GM23338 (cell line): ENCODE data around the gene ORAI2. TPM values are rescaled to one million over a fixed set of nuclear protein-coding genes. Genes with fewer than 3 reads are reported as not detected.
A peak's percentile ranks its signal among the peaks of the same experiment; 100 is the strongest.

Experiments
- ATAC-seq: fragments of 200-7000 bp; cut with Tn5 transposase; 3 replicates; pipeline ENCODE4 v1.9.1; 2020
- DNase-seq: peaks from one replicate; pipeline ENCODE4 v3.0.0-alpha.2; 2015; ENCODE audit warnings: low spot score
- H2AFZ ChIP-seq: fragments of 200-600 bp; sonication (generic); 2 replicates; pipeline ENCODE4 v1.8.0; 2016; ENCODE audit warnings: antibody characterized with exemption, mild to moderate bottlenecking, moderate library complexity
- H3F3A ChIP-seq: fragments of 200-600 bp; sonication (generic); replicated peaks from 2 replicates; pipeline ENCODE4 v1.8.0; 2017; ENCODE audit warnings: antibody characterized with exemption, mixed run types, low read depth
- H3K27ac ChIP-seq: fragments of 200-600 bp; sonication (generic); 2 replicates; pipeline ENCODE4 v1.6.1; 2016; ENCODE audit warnings: low read depth
- H3K27me3 ChIP-seq: fragments of 200-600 bp; sonication (generic); 2 replicates; pipeline ENCODE4 v1.8.0; 2016; ENCODE audit warnings: mild to moderate bottlenecking, mixed run types, moderate library complexity; ENCODE audit not compliant: insufficient read depth
- H3K36me3 ChIP-seq: fragments of 200-600 bp; sonication (generic); 2 replicates; pipeline ENCODE4 v1.8.0; 2016; ENCODE audit warnings: mild to moderate bottlenecking; ENCODE audit not compliant: insufficient read depth
- H3K4me1 ChIP-seq: fragments of 200-600 bp; sonication (generic); 2 replicates; pipeline ENCODE4 v1.8.0; 2016; ENCODE audit warnings: mild to moderate bottlenecking, moderate library complexity; ENCODE audit not compliant: insufficient read depth
- H3K4me2 ChIP-seq: fragments of 200-600 bp; sonication (generic); 2 replicates; pipeline ENCODE4 v1.7.1; 2017; ENCODE audit warnings: mixed run types
- H3K4me3 ChIP-seq: fragments of 200-600 bp; sonication (generic); 2 replicates; pipeline ENCODE4 v1.6.1; 2016; ENCODE audit warnings: mixed run types
- H3K79me2 ChIP-seq: fragments of 200-600 bp; sonication (generic); replicated peaks from 2 replicates; pipeline ENCODE4 v1.8.0; 2017; ENCODE audit warnings: mild to moderate bottlenecking; ENCODE audit not compliant: insufficient read depth
- H3K9me2 ChIP-seq: fragments of 200-600 bp; sonication (generic); 2 replicates; pipeline ENCODE4 v1.8.0; 2017; ENCODE audit not compliant: insufficient read depth
- H4K20me1 ChIP-seq: fragments of 200-600 bp; sonication (generic); replicated peaks from 2 replicates; pipeline ENCODE4 v1.8.0; 2017; ENCODE audit warnings: mild to moderate bottlenecking; ENCODE audit not compliant: insufficient read depth
- H3K27ac Mint-ChIP-seq: 2 replicates; pipeline ENCODE4 v1.8.0; 2020; ENCODE audit warnings: inconsistent platforms, mild to moderate bottlenecking, moderate library complexity, mixed read lengths
- H3K27me3 Mint-ChIP-seq: 3 replicates; pipeline ENCODE4 v1.8.0; 2022; ENCODE audit warnings: low read depth, mild to moderate bottlenecking, moderate library complexity, mixed read lengths, inconsistent platforms; ENCODE audit not compliant: insufficient read depth, poor library complexity
- H3K36me3 Mint-ChIP-seq: 3 replicates; pipeline ENCODE4 v1.8.0; 2021; ENCODE audit warnings: low read depth, mild to moderate bottlenecking, inconsistent platforms, moderate library complexity, mixed read lengths
- H3K4me1 Mint-ChIP-seq: 3 replicates; pipeline ENCODE4 v1.8.0; 2020; ENCODE audit warnings: mild to moderate bottlenecking, inconsistent platforms, mixed read lengths
- H3K4me3 Mint-ChIP-seq: 3 replicates; pipeline ENCODE4 v1.8.0; 2021; ENCODE audit warnings: moderate library complexity, mild to moderate bottlenecking, inconsistent platforms, mixed read lengths
- H3K9me3 Mint-ChIP-seq: 3 replicates; pipeline ENCODE4 v1.8.0; 2020; ENCODE audit warnings: moderate library complexity, mild to moderate bottlenecking, inconsistent platforms, mixed read lengths
- NANOG ChIP-seq: IDR thresholded peaks from 2 replicates; pipeline ENCODE4 v1.6.1; 2016; ENCODE audit warnings: antibody characterized with exemption, borderline replicate concordance
- POLR2AphosphoS5 ChIP-seq: IDR thresholded peaks from 2 replicates; pipeline ENCODE4 v1.6.1; 2016; ENCODE audit warnings: antibody characterized with exemption, low read depth
- STAT1 ChIP-seq: IDR thresholded peaks from one replicate; pipeline ENCODE4 v1.6.1; 2016; ENCODE audit warnings: antibody characterized with exemption; ENCODE audit not compliant: unreplicated experiment
- polyA plus RNA-seq: library from polyadenylated mRNA; unstranded; fragments of >200 nt; fragmentation: Nextera tagmentation; extraction: Ambion mirVana; gene quantifications from 2 replicates; pipeline ENCODE4 v1.2.1, GENCODE V29; 2016
- total RNA-seq: library from RNA; depleted of rRNA; stranded (reverse); fragments of >200 nt; shearing (Covaris generic); gene quantifications from 2 replicates; pipeline ENCODE4 v1.2.3, GENCODE V29; 2014
- TF ChIP-seq, protein P1 (sequence below): IDR thresholded peaks from one replicate; pipeline ENCODE4 v1.6.1; 2018; ENCODE audit warnings: antibody characterized with exemption; ENCODE audit not compliant: unreplicated experiment
- TF ChIP-seq, protein P2 (sequence below): fragments of 250-450 bp; sonication (Bioruptor Pico); IDR thresholded peaks from 2 replicates; pipeline ENCODE4 v1.5.0; 2020; ENCODE audit warnings: mild to moderate bottlenecking, moderate library complexity
- TF ChIP-seq, protein P3 (sequence below), 2 experiments: fragments of 200-600 bp in 1 of 2; sonication (generic) in 1 of 2; conservative IDR thresholded peaks; 2 replicates each; pipeline versions ENCODE4 v1.5.1 to v1.6.1; 2016 to 2017; ENCODE audit warnings: antibody characterized with exemption in 2 of 2, low read depth in 2 of 2, mild to moderate bottlenecking in 2 of 2, moderate library complexity in 1 of 2

Gene ORAI2
- total and polyA plus RNA-seq, 2 experiments from 2014 or later = 6.6 to 33.8 TPM

DNA sequence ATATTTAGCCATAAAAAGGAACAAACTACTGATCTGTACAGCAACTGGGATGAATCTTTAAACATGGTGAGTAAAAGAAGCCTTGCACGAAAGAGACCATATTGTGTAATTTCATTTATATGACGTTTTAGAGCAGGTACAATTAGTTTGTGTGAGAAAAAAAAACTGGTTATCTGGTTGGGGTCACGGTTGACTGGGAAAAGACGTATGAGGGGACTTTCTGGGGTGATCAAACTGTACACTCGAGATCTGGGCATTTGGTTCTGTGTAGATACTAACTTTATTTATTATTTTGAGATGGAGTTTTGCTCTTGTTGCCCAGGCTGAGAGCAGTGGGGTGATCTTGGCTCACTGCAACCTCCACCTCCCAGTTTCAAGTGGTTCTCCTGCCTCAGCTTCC lies 33.0 kb upstream of the ORAI2 start (continued):
- no peak for TF ChIP-seq STAT1
- TF ChIP-seq, protein P1, sequence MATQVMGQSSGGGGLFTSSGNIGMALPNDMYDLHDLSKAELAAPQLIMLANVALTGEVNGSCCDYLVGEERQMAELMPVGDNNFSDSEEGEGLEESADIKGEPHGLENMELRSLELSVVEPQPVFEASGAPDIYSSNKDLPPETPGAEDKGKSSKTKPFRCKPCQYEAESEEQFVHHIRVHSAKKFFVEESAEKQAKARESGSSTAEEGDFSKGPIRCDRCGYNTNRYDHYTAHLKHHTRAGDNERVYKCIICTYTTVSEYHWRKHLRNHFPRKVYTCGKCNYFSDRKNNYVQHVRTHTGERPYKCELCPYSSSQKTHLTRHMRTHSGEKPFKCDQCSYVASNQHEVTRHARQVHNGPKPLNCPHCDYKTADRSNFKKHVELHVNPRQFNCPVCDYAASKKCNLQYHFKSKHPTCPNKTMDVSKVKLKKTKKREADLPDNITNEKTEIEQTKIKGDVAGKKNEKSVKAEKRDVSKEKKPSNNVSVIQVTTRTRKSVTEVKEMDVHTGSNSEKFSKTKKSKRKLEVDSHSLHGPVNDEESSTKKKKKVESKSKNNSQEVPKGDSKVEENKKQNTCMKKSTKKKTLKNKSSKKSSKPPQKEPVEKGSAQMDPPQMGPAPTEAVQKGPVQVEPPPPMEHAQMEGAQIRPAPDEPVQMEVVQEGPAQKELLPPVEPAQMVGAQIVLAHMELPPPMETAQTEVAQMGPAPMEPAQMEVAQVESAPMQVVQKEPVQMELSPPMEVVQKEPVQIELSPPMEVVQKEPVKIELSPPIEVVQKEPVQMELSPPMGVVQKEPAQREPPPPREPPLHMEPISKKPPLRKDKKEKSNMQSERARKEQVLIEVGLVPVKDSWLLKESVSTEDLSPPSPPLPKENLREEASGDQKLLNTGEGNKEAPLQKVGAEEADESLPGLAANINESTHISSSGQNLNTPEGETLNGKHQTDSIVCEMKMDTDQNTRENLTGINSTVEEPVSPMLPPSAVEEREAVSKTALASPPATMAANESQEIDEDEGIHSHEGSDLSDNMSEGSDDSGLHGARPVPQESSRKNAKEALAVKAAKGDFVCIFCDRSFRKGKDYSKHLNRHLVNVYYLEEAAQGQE = no peak

DNA sequence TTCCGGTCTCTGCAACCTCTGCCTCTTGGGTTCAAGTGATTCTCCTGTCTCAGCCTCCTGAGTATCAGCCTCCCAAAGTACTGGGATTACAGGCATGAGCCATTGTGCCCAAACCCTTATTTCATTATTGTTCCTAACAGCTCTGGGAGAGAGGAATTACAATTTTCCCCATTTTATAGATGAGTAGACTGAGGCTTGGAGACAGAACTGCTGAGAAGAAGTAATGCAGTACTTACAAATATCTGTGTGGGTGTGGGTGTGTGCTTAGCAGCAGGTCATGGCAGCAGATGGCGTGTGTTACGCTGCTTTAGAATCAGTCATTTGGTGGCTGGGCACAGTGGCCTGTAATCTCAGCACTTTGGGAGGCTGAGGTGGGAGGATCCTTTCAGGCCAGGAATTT lies 29.8 kb upstream of the ORAI2 start:
- no peak for ATAC-seq

DNA sequence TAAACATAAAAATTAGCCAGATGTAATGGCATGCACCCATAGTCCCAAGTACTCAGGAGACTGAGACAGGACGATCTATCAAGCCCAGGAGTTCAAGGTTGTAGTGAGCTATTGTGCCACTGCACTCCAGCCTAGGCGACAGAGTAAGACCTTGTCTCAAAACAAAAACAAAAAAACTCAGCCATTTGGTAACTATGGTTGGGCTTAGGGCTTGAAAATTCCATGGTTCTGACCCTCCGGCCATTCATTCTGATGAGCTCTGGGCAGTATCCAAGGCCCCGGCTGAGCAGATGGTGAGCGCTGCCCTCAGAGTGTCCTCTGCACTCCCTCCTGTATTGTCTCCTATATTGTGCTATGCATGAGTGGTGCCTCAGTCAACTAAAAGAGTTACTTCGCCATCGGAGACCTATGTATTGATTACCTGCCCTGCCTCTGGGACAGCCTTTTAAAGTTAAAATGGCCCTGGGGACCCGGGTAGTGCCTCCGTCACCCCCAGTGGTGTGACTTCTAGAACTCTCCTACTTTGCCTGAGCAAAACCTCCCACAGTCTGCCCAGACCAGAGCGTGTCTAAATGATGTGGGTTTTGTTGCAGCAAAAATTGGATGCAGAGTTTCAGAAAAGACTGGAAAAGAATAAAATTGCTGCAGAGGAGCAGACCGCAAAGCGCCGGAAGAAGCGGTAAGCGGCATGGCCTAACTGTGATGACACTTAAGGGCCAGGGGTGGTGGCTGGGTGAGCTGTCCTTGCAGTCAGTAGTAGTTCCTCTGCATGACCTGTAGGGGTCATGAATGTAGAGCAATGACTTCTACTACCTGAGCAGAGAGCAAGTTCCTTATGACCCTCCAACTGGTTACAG lies 29.1 kb upstream of the ORAI2 start:
- ATAC-seq (peak; percentile 100), DNase-seq (peak; percentile 87)
- H3K36me3 ChIP-seq = peaks cover 49% of the 10 kb centered on the region
- H3K27me3 ChIP-seq = no peaks in the 10 kb centered on the region
- H3K9me2 ChIP-seq = no peaks in the 10 kb centered on the region
- H4K20me1 ChIP-seq = peaks cover 7% of the 10 kb centered on the region
- Mint-ChIP-seq H3K9me3 (peaks cover 2% of the 10 kb centered on the region; the same call in 1 of the 3 replicates), H3K27ac (no peak overlapping the region), H3K36me3 (peaks cover 86% of the 10 kb centered on the region), H3K4me1 (peaks cover 3% of the 10 kb centered on the region; the same call in 1 of the 3 replicates), H3K27me3 (peaks cover 9% of the 10 kb centered on the region), H3K4me3 (no peak overlapping the region)
- H2AFZ ChIP-seq = no peak overlapping the region
- H3K4me2 ChIP-seq = no peak overlapping the region
- H3K4me1 ChIP-seq = no peaks in the 10 kb centered on the region
- H3F3A ChIP-seq = peaks cover 17% of the 10 kb centered on the region; the same call in 1 of the 2 replicates
- no peaks in the 10 kb centered on the region for H3K79me2 ChIP-seq
- peak overlapping the region; percentile 27; the same call in 1 of the 2 replicates for H3K27ac ChIP-seq
- H3K4me3 ChIP-seq = no peak overlapping the region
- TF ChIP-seq, protein P2, sequence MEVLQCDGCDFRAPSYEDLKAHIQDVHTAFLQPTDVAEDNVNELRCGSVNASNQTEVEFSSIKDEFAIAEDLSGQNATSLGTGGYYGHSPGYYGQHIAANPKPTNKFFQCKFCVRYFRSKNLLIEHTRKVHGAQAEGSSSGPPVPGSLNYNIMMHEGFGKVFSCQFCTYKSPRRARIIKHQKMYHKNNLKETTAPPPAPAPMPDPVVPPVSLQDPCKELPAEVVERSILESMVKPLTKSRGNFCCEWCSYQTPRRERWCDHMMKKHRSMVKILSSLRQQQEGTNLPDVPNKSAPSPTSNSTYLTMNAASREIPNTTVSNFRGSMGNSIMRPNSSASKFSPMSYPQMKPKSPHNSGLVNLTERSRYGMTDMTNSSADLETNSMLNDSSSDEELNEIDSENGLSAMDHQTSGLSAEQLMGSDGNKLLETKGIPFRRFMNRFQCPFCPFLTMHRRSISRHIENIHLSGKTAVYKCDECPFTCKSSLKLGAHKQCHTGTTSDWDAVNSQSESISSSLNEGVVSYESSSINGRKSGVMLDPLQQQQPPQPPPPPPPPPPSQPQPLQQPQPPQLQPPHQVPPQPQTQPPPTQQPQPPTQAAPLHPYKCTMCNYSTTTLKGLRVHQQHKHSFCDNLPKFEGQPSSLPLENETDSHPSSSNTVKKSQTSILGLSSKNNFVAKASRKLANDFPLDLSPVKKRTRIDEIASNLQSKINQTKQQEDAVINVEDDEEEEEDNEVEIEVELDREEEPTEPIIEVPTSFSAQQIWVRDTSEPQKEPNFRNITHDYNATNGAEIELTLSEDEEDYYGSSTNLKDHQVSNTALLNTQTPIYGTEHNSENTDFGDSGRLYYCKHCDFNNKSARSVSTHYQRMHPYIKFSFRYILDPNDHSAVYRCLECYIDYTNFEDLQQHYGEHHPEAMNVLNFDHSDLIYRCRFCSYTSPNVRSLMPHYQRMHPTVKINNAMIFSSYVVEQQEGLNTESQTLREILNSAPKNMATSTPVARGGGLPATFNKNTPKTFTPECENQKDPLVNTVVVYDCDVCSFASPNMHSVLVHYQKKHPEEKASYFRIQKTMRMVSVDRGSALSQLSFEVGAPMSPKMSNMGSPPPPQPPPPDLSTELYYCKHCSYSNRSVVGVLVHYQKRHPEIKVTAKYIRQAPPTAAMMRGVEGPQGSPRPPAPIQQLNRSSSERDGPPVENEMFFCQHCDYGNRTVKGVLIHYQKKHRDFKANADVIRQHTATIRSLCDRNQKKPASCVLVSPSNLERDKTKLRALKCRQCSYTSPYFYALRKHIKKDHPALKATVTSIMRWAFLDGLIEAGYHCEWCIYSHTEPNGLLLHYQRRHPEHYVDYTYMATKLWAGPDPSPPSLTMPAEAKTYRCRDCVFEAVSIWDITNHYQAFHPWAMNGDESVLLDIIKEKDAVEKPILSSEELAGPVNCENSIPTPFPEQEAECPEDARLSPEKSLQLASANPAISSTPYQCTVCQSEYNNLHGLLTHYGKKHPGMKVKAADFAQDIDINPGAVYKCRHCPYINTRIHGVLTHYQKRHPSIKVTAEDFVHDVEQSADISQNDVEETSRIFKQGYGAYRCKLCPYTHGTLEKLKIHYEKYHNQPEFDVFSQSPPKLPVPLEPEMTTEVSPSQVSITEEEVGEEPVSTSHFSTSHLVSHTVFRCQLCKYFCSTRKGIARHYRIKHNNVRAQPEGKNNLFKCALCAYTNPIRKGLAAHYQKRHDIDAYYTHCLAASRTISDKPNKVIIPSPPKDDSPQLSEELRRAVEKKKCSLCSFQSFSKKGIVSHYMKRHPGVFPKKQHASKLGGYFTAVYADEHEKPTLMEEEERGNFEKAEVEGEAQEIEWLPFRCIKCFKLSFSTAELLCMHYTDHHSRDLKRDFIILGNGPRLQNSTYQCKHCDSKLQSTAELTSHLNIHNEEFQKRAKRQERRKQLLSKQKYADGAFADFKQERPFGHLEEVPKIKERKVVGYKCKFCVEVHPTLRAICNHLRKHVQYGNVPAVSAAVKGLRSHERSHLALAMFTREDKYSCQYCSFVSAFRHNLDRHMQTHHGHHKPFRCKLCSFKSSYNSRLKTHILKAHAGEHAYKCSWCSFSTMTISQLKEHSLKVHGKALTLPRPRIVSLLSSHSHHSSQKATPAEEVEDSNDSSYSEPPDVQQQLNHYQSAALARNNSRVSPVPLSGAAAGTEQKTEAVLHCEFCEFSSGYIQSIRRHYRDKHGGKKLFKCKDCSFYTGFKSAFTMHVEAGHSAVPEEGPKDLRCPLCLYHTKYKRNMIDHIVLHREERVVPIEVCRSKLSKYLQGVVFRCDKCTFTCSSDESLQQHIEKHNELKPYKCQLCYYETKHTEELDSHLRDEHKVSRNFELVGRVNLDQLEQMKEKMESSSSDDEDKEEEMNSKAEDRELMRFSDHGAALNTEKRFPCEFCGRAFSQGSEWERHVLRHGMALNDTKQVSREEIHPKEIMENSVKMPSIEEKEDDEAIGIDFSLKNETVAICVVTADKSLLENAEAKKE (CRISPR knock-in tag) = no peak

More for the DNA sequence above, 29.8 kb upstream of the ORAI2 start:
- no peak for DNase-seq
- H3K27ac ChIP-seq = no peak overlapping the region
- no peak overlapping the region for H3K27ac Mint-ChIP-seq
- H4K20me1 ChIP-seq = peaks cover 7% of the 10 kb centered on the region
- H3K27me3 ChIP-seq = no peaks in the 10 kb centered on the region
- no peak overlapping the region for H2AFZ ChIP-seq
- H3F3A ChIP-seq = peaks cover 20% of the 10 kb centered on the region; the same call in 1 of the 2 replicates
- no peaks in the 10 kb centered on the region for H3K9me2 ChIP-seq
- TF ChIP-seq, protein P3, sequence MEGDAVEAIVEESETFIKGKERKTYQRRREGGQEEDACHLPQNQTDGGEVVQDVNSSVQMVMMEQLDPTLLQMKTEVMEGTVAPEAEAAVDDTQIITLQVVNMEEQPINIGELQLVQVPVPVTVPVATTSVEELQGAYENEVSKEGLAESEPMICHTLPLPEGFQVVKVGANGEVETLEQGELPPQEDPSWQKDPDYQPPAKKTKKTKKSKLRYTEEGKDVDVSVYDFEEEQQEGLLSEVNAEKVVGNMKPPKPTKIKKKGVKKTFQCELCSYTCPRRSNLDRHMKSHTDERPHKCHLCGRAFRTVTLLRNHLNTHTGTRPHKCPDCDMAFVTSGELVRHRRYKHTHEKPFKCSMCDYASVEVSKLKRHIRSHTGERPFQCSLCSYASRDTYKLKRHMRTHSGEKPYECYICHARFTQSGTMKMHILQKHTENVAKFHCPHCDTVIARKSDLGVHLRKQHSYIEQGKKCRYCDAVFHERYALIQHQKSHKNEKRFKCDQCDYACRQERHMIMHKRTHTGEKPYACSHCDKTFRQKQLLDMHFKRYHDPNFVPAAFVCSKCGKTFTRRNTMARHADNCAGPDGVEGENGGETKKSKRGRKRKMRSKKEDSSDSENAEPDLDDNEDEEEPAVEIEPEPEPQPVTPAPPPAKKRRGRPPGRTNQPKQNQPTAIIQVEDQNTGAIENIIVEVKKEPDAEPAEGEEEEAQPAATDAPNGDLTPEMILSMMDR (conservative IDR thresholded peaks at IDR 0.05; ENCODE audit: low read depth in 2 of 2) = no peak
- TF ChIP-seq STAT1 = no peak
- TF ChIP-seq POLR2AphosphoS5 = no peak
- no peak for TF ChIP-seq NANOG
- H3K4me1 Mint-ChIP-seq = peaks cover 3% of the 10 kb centered on the region; the same call in 1 of the 3 replicates
- H3K27me3 Mint-ChIP-seq = peaks cover 8% of the 10 kb centered on the region
- H3K4me2 ChIP-seq = no peak overlapping the region
- no peak overlapping the region for H3K4me3 ChIP-seq
- H3K9me3 Mint-ChIP-seq = no peaks in the 10 kb centered on the region; the same call in 2 of the 3 replicates
- no peak overlapping the region for H3K4me3 Mint-ChIP-seq
- H3K79me2 ChIP-seq = 0 out of 2 replicates have a peak, but pooled peaks cover 3% of the 10 kb centered on the region
- H3K36me3 ChIP-seq = peaks cover 43% of the 10 kb centered on the region
- H3K4me1 ChIP-seq = no peaks in the 10 kb centered on the region
- peaks cover 86% of the 10 kb centered on the region for H3K36me3 Mint-ChIP-seq
